Mucosa of descending colon (tissue), 3 donors: ENCODE measurements around the gene USP10. TPM values are rescaled to one million over a fixed set of nuclear protein-coding genes. Genes with fewer than 3 reads are reported as not detected.

ENCODE experiments used
- ATAC-seq: fragments of 200-7000 bp; cut with Tn5 transposase; one replicate; pipeline ENCODE4 v1.9.1; 2020; ENCODE audit warnings: mild to moderate bottlenecking, moderate library complexity
- DNase-seq, 3 donors: peaks; one replicate each; pipeline ENCODE4 v3.0.0-alpha.2; 2020
- H3K36me3 ChIP-seq: fragments of 200-600 bp; one replicate; pipeline ENCODE4 v1.8.0; 2021; ENCODE audit warnings: low read depth, mild to moderate bottlenecking
- H3K4me1 ChIP-seq: fragments of 200-600 bp; one replicate; pipeline ENCODE4 v1.8.0; 2021; ENCODE audit warnings: low read depth, mild to moderate bottlenecking
- H3K4me3 ChIP-seq: fragments of 200-600 bp; one replicate; pipeline ENCODE4 v1.8.0; 2021; ENCODE audit warnings: mild to moderate bottlenecking
- H3K9me3 ChIP-seq: fragments of 200-600 bp; one replicate; pipeline ENCODE4 v1.8.0; 2021; ENCODE audit warnings: mild to moderate bottlenecking
- intact Hi-C, 2 donors: fragments of 100-400 bp; cut with DNase I in 1 of 2; cut with micrococcal nuclease in 1 of 2; formaldehyde crosslinking; loops; one replicate each; pipeline versions ENCODE4 v1.11.0 to v1.11.1; 2022; cut with DNase I, micrococcal nuclease
- total RNA-seq, 3 donors: library from RNA; stranded (reverse); fragmentation: NEBNext Ultra II Directional in 2 of 3; extraction: Animal tissue kit (Norgen Biotek cat#: 25700) in 2 of 3; gene quantifications; one replicate each; pipeline versions ENCODE4 v1.2.1 to v1.2.4, GENCODE V29; 2021 to 2023
- TF ChIP-seq, protein P1 (sequence below): fragments of 200-600 bp; IDR thresholded peaks from one replicate; pipeline ENCODE4 v1.8.0; 2022; ENCODE audit warnings: antibody characterized with exemption, mild to moderate bottlenecking
- donor health status: DM: no; HTN: no; CAD: no; lungs with moderate emphysema.
- donor health status: DM: no; HTN: no; CAD: no.
- donor health status: DM: no; HTN: yes; CAD: no.

The USP10 gene
- total RNA-seq, 3 donors from 2014 or later, result 65.1 to 76.9 (median 72.4) TPM

DNA sequence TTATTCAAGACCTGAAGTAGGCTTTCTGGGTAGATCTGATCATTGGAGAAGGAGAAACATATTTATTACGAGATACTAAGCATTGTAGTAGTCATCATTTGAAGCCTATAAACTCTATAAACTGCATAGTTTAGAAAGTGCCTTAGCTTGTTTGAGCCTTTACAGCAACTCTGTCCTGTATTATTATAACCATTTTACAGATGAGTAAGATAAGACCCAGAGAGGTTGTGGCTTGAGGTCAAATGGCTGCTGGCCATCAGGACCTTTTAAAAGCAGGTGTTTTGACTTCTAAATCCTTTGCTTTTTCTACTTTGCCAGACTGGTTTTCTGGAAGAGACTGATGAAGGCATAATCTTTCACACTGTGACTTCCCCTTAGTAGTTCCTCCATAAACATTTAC is 7.1 kb downstream of the USP10 start:
- DNase-seq, result no peak
- intact Hi-C loops, result no loop called here
- TF ChIP-seq, protein P1, sequence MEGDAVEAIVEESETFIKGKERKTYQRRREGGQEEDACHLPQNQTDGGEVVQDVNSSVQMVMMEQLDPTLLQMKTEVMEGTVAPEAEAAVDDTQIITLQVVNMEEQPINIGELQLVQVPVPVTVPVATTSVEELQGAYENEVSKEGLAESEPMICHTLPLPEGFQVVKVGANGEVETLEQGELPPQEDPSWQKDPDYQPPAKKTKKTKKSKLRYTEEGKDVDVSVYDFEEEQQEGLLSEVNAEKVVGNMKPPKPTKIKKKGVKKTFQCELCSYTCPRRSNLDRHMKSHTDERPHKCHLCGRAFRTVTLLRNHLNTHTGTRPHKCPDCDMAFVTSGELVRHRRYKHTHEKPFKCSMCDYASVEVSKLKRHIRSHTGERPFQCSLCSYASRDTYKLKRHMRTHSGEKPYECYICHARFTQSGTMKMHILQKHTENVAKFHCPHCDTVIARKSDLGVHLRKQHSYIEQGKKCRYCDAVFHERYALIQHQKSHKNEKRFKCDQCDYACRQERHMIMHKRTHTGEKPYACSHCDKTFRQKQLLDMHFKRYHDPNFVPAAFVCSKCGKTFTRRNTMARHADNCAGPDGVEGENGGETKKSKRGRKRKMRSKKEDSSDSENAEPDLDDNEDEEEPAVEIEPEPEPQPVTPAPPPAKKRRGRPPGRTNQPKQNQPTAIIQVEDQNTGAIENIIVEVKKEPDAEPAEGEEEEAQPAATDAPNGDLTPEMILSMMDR, result no peak
- H3K36me3 ChIP-seq, result no peaks in the 10 kb centered on the region
- no peak for ATAC-seq
- H3K4me1 ChIP-seq, result peaks cover 29% of the 10 kb centered on the region
- no peak overlapping the region for H3K4me3 ChIP-seq
- H3K9me3 ChIP-seq, result no peaks in the 10 kb centered on the region

DNA sequence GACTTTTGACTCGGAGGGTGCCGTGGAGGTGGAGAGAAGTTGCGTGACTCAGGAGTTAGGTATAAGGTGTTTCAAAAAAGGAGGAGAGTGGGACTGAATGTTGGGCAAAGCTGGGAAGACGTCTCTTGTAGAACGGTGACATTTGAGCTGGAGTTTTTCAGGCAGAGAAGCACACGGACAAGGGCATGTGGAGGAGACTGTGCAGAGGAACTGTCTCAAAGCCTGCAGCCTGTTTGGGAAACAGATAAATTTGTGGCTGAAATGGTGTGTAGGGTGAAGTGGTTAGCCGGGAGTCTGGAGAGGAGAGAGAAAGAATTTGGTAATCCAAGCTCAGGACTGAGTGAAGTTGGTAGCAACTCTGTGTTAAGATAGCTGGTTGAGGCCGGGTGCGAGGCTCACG is 9.8 kb downstream of the USP10 start:
- Histone ChIP-seq H3K4me3 (no peak overlapping the region), H3K36me3 (no peaks in the 10 kb centered on the region), H3K4me1 (peaks cover 12% of the 10 kb centered on the region), H3K9me3 (no peaks in the 10 kb centered on the region)
- intact Hi-C loops, result no loop called here
- ATAC-seq, result no peak
- TF ChIP-seq, protein P1, result no peak
- no peak for DNase-seq

DNA sequence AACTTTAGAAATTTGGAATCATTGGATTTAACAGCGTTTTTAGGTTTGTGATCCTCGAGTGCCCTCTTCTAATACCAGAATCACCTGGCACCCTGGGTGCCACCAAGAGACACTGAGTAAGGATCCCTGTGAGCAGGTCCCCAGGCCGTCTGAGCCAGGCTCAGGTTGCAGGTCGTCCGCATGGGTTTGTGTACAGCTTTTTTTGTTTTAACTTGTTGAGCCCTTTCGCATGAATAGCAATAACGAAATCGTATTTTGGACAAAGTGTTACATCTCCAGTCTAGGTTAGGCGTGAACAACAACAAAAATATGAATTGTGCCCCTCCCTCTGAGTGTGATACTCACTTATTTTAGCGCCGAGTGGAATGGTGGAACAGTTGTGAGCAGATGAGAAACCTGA is 10.9 kb downstream of the USP10 start:
- Histone ChIP-seq H3K4me1 (peaks cover 4% of the 10 kb centered on the region), H3K4me3 (no peak overlapping the region), H3K9me3 (no peaks in the 10 kb centered on the region), H3K36me3 (no peaks in the 10 kb centered on the region)
- TF ChIP-seq, protein P1, result no peak
- DNase-seq (no peak), ATAC-seq (no peak)
- intact Hi-C loops, result no loop called here

DNA sequence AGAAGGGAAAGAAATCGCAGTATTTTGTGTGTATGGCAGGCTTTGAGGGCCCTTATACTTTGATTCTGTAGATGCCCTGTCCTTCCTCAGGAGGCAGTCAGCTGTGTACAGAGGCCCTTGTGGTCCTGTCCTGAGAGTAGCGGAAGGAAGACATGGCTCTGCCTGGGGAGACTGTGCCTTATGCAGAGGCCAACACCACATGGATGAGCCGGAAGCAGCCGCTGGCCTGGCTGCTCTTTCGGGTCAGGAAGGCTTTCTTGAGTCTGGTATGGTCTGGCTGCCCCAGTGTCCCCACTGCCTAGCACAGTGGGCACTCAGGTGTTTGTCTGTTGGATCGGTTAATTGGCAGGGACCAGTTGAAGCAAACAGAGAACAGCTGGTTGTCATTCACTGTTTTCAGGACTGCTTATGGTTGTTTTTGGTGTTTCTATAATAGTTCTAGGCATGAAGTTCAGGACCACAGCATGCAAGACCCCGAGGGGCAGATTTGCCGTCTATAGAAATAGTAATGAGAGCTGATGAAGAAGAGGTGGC is 12.4 kb downstream of the USP10 start:
- intact Hi-C loops, result no loop called here
- Histone ChIP-seq H3K4me1 (no peaks in the 10 kb centered on the region), H3K9me3 (no peaks in the 10 kb centered on the region), H3K36me3 (no peaks in the 10 kb centered on the region), H3K4me3 (no peak overlapping the region)
- ATAC-seq (peak; percentile 19), DNase-seq (no peak)
- TF ChIP-seq, protein P1, result no peak

DNA sequence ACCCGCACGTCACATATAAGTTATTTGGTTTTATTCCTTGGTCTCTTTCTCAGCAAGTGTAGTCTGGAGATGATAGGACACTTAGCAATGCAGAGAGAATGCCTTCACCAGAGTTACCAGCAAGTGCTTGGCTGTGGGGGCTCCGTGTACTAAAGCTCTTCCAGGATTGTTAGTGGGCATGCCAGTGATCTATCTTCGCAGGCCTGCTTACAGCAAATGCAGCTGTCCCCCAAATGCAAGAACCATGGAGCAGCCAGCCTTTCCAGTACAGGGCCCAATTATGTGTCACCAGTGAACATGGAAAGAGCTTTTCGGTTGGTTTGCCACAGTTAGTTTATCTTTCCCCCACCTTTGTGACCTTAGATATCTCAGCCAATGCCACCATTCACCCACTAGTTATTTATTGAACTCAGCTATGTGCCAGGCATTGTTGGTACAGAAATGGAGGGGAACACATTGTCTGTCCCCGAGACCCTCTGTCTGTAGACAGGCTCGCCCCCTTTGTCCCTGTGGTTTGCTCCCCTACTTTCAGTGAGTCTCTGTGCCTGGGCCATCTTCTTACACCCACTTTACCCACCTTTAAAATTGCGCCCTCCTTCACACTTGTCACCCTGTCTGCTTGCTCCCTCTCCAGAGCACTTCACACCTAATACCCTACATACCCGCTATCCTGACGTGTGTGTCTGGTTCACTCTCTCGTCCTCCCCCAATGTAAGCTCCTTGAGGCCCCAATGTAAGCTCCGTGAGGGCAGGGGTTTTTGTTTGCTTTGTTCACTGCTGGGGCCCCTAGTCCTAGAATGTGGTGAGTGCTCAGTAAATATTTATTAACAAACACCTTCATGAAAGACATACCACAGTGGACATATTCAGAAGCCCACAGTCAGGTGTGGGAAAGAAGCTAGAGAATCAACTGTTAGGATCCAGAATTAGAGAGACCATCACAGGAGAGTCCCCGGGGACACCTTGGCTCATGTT is 13.3 kb downstream of the USP10 start:
- no peak for ATAC-seq
- Histone ChIP-seq H3K36me3 (no peaks in the 10 kb centered on the region), H3K4me1 (no peaks in the 10 kb centered on the region), H3K4me3 (no peak overlapping the region), H3K9me3 (no peaks in the 10 kb centered on the region)
- intact Hi-C loops, result no loop called here
- DNase-seq, result no peak
- TF ChIP-seq, protein P1, result no peak
